GM19035 (cell line): ENCODE results near the gene SMOC2.
"Not testable (repeated sequence)": the region's sequence is repeated elsewhere in the genome, so short reads cannot be mapped to it uniquely, and the experiment has no call there.

ENCODE experiments used
- ATAC-seq: cut with Tn5 transposase; IDR thresholded peaks from one replicate; pipeline ENCODE4 v1.9.1; 2021; ENCODE audit not compliant: unreplicated experiment

The SMOC2 gene

GRCh38 chr6:168570211-168570610 is 129.2 kb downstream of the SMOC2 start:
- no peak for ATAC-seq

- ATAC-seq, result no peak
Measured at GRCh38 chr6:168571268-168571667, 130.3 kb downstream of the SMOC2 start.

GRCh38 chr6:168573276-168573835 is 132.4 kb downstream of the SMOC2 start:
- ATAC-seq, result not testable (repeated sequence)

- ATAC-seq, result no peak
Measured at GRCh38 chr6:168574075-168574698, 133.2 kb downstream of the SMOC2 start.

- ATAC-seq, result no peak
Measured at GRCh38 chr6:168574699-168575195, 133.8 kb downstream of the SMOC2 start.

GRCh38 chr6:168575346-168576098 is 134.5 kb downstream of the SMOC2 start:
- no peak for ATAC-seq

- no peak for ATAC-seq
Measured at GRCh38 chr6:168576388-168576787, 135.4 kb downstream of the SMOC2 start.

GRCh38 chr6:168577496-168577895 is 136.5 kb downstream of the SMOC2 start:
- no peak for ATAC-seq

- no peak for ATAC-seq
Measured at GRCh38 chr6:168578036-168578435, 137.1 kb downstream of the SMOC2 start.

- ATAC-seq, result no peak
Measured at GRCh38 chr6:168581236-168581635, 140.3 kb downstream of the SMOC2 start.

- ATAC-seq, result no peak
Measured at GRCh38 chr6:168581706-168582105, 140.7 kb downstream of the SMOC2 start.

- no peak for ATAC-seq
Measured at GRCh38 chr6:168582571-168582981, 141.6 kb downstream of the SMOC2 start.

- ATAC-seq, result no peak
Measured at GRCh38 chr6:168583126-168583525, 142.1 kb downstream of the SMOC2 start.

- ATAC-seq, result no peak
Measured at GRCh38 chr6:168583821-168584220, 142.8 kb downstream of the SMOC2 start.

GRCh38 chr6:168584249-168584648 is 143.3 kb downstream of the SMOC2 start:
- no peak for ATAC-seq

- no peak for ATAC-seq
Measured at GRCh38 chr6:168584671-168585070, 143.7 kb downstream of the SMOC2 start.

GRCh38 chr6:168585441-168585840 is 144.5 kb downstream of the SMOC2 start:
- no peak for ATAC-seq

GRCh38 chr6:168589275-168589674 is 148.3 kb downstream of the SMOC2 start:
- ATAC-seq, result no peak

GRCh38 chr6:168590406-168590805 is 149.4 kb downstream of the SMOC2 start:
- ATAC-seq, result no peak

GRCh38 chr6:168596344-168596743 is 155.4 kb downstream of the SMOC2 start:
- no peak for ATAC-seq

GRCh38 chr6:168597471-168597875 is 156.5 kb downstream of the SMOC2 start:
- no peak for ATAC-seq
